ENCODE measurements around the gene PJVK. TPM values are rescaled to one million over a fixed set of nuclear protein-coding genes. Genes with fewer than 3 reads are reported as not detected.

PJVK gene
- total and polyA plus RNA-seq, 2 of the 13 experiments (the other 11 are each of a cell fraction or from before 2014, with no cell fraction given) = 1.2 to 2.6 TPM

GRCh38 chr2:178474560-178474959 lies 23.4 kb downstream of the PJVK start:
- peaks cover 28% of the 10 kb centered on the region for H3K4me1 ChIP-seq (ENCODE audit: insufficient read depth, low read length)
- intact Hi-C loops (cut with micrococcal nuclease; ENCODE audit: unreplicated experiment) (no loop called here), in situ Hi-C loops (cut with HindIII; ENCODE audit: extremely low pct_ligation_motif_present, low pct_unique_long_range_greater_than_20kb) (no loop called here)
- no peak overlapping the region for H3K4me3 ChIP-seq (replicated peaks in 1 of 3; ENCODE audit: insufficient read depth in 1 of 3, low read depth in 2 of 3, low read length in 3 of 3)
- 100% methylated on average over 5 of the region's 5 CpGs for WGBS (ENCODE audit: low lambda C conversion rate)
- FAIRE-seq (no peak), DNase-seq (ENCODE audit: low spot score) (no peak), ATAC-seq (no peak)
- POLR2A ChIA-PET = interaction anchor here (4.2 kb wide), 1 partner anchor 24 kb away, joined by 26 read pairs; the partner anchor contains the start of genes PJVK and PRKRA
- no peaks in the 10 kb centered on the region for H3K9me3 ChIP-seq (ENCODE audit: low read length)
- no peaks in the 10 kb centered on the region for H3K36me3 ChIP-seq (replicated peaks in 1 of 2; ENCODE audit: control insufficient read depth in 1 of 2, insufficient read depth in 2 of 2, low read length in 2 of 2)
- peaks cover 21% of the 10 kb centered on the region for H3K79me2 ChIP-seq (ENCODE audit: insufficient read depth, low read length)
- TF ChIP-seq ZIK1 (CRISPR knock-in tag; IDR thresholded peaks at IDR 0.05; ENCODE audit: borderline replicate concordance, low read depth) (no peak), ZNF839 (CRISPR knock-in tag; IDR thresholded peaks at IDR 0.05; ENCODE audit: borderline replicate concordance) (no peak), ATF5 (CRISPR knock-in tag; IDR thresholded peaks at IDR 0.05; ENCODE audit: low read depth) (no peak), ZBTB7B (CRISPR knock-in tag; IDR thresholded peaks at IDR 0.05) (no peak), ZNF121 (CRISPR knock-in tag; IDR thresholded peaks at IDR 0.05) (peak; percentile 74)
- no peaks in the 10 kb centered on the region; a peak in 1 of 5 replicates for H3K27me3 ChIP-seq (ENCODE audit: control insufficient read depth in 1 of 2, insufficient read depth in 2 of 2, low read length in 2 of 2)
- no peak overlapping the region for H2AFZ ChIP-seq (ENCODE audit: low read length)
- no peak overlapping the region for H3K27ac ChIP-seq (ENCODE audit: extremely low read length, insufficient read depth, low read length)
- H3K9ac ChIP-seq (ENCODE audit: insufficient read depth, low read depth, low read length) = no peak overlapping the region
- CTCF ChIA-PET (ENCODE audit: low intra/inter-chr PET ratio, low total read pairs) = no interaction called here
- no peaks in the 10 kb centered on the region for H4K20me1 ChIP-seq (ENCODE audit: insufficient read depth, low read length)
- H3K4me2 ChIP-seq (ENCODE audit: low read depth, low read length) = no peak overlapping the region
- no TSS peak for BruUV-seq (replicated peaks)

GRCh38 chr2:178476477-178476876 lies 25.3 kb downstream of the PJVK start:
- ChIA-PET CTCF (ENCODE audit: low intra/inter-chr PET ratio, low total read pairs) (no interaction called here), POLR2A (interaction anchor here (1.2 to 1.9 kb wide), 2 partner anchors 26 to 48 kb away, joined by 3 to 7 read pairs; partner anchors contain the start of genes PJVK and PRKRA)
- Histone ChIP-seq H3K9ac (ENCODE audit: insufficient read depth, low read depth, low read length) (no peak overlapping the region), H3K79me2 (ENCODE audit: insufficient read depth, low read length) (peaks cover 29% of the 10 kb centered on the region), H3K4me1 (ENCODE audit: insufficient read depth, low read length) (peaks cover 24% of the 10 kb centered on the region), H4K20me1 (ENCODE audit: insufficient read depth, low read length) (peaks cover 4% of the 10 kb centered on the region; the same call in 1 of the 2 replicates), H3K27me3 (ENCODE audit: control insufficient read depth in 1 of 2, insufficient read depth in 2 of 2, low read length in 2 of 2) (no peaks in the 10 kb centered on the region; a peak in 1 of 5 replicates), H2AFZ (ENCODE audit: low read length) (no peak overlapping the region), H3K9me3 (ENCODE audit: low read length) (no peaks in the 10 kb centered on the region), H3K4me3 (replicated peaks in 1 of 3; ENCODE audit: insufficient read depth in 1 of 3, low read depth in 2 of 3, low read length in 3 of 3) (no peak overlapping the region; a peak in 2 of 6 replicates), H3K36me3 (replicated peaks in 1 of 2; ENCODE audit: control insufficient read depth in 1 of 2, insufficient read depth in 2 of 2, low read length in 2 of 2) (no peaks in the 10 kb centered on the region), H3K4me2 (ENCODE audit: low read depth, low read length) (peak overlapping the region; percentile 91), H3K27ac (ENCODE audit: extremely low read length, insufficient read depth, low read length) (no peak overlapping the region)
- in situ Hi-C loops (cut with HindIII; ENCODE audit: extremely low pct_ligation_motif_present, low pct_unique_long_range_greater_than_20kb) = no loop called here
- BruUV-seq (replicated peaks) = no TSS peak
- intact Hi-C loops (cut with micrococcal nuclease; ENCODE audit: unreplicated experiment) = no loop called here
- DNase-seq (ENCODE audit: low spot score) = no peak
- ATAC-seq = no peak
- no peak for FAIRE-seq
- TF ChIP-seq NR2F6 (IDR thresholded peaks at IDR 0.05) (no peak), NR2F6 (CRISPR knock-in tag; IDR thresholded peaks at IDR 0.05) (no peak), FOSL2 (CRISPR knock-in tag; IDR thresholded peaks at IDR 0.05) (no peak), ELF1 (CRISPR knock-in tag; IDR thresholded peaks at IDR 0.05) (no peak), ZNF556 (CRISPR knock-in tag; IDR thresholded peaks at IDR 0.05; ENCODE audit: borderline replicate concordance) (no peak), MAFF (IDR thresholded peaks at IDR 0.05; ENCODE audit: low read depth, low read length) (no peak), ATF5 (CRISPR knock-in tag; IDR thresholded peaks at IDR 0.05; ENCODE audit: low read depth) (no peak), ZNF251 (CRISPR knock-in tag; IDR thresholded peaks at IDR 0.05) (no peak), ZNF704 (CRISPR knock-in tag; IDR thresholded peaks at IDR 0.05; ENCODE audit: borderline replicate concordance) (no peak), ZSCAN31 (CRISPR knock-in tag; IDR thresholded peaks at IDR 0.05; ENCODE audit: low read depth) (no peak), RARA (CRISPR knock-in tag; IDR thresholded peaks at IDR 0.05) (no peak), MZF1 (CRISPR knock-in tag; IDR thresholded peaks at IDR 0.05; ENCODE audit: borderline replicate concordance) (no peak)
